HCT116 (cell line): Measurements from ENCODE around the gene SERPING1.

Experiments used
- CEBPB ChIP-seq: IDR thresholded peaks from 2 replicates; pipeline ENCODE4 v1.6.1; 2012; ENCODE audit warnings: low read depth
- EGR1 ChIP-seq: IDR thresholded peaks from 2 replicates; pipeline ENCODE4 v1.6.1; 2012; ENCODE audit warnings: low read depth
- JUND ChIP-seq: IDR thresholded peaks from 2 replicates; pipeline ENCODE4 v1.6.1; 2012
- POLR2A ChIP-seq: IDR thresholded peaks from 2 replicates; pipeline ENCODE4 v1.7.0; 2011; ENCODE audit warnings: borderline replicate concordance; ENCODE audit not compliant: insufficient read depth, insufficient read length; ENCODE audit errors: extremely low read depth
- POLR2AphosphoS5 ChIP-seq: IDR thresholded peaks from 2 replicates; pipeline ENCODE4 v1.6.1; 2011; ENCODE audit warnings: mild to moderate bottlenecking, low read depth, low read length, moderate library complexity
- RAD21 ChIP-seq: IDR thresholded peaks from 2 replicates; pipeline ENCODE4 v1.6.1; 2012; ENCODE audit warnings: low read depth, mild to moderate bottlenecking
- SIN3A ChIP-seq: IDR thresholded peaks from 2 replicates; pipeline ENCODE4 v1.6.1; 2012; ENCODE audit warnings: low read depth
- SRF ChIP-seq: IDR thresholded peaks from 2 replicates; pipeline ENCODE4 v1.6.1; 2012; ENCODE audit warnings: low read depth
- ZFX ChIP-seq: fragments of 450-650 bp; IDR thresholded peaks from 2 replicates; pipeline ENCODE4 v1.6.1; 2017
- ZNF274 ChIP-seq: fragments of 200-500 bp; sonication (Bioruptor generic); IDR thresholded peaks from 2 replicates; pipeline ENCODE4 v1.6.1; 2014; ENCODE audit warnings: mild to moderate bottlenecking, low read depth, low read length, inconsistent platforms
- TF ChIP-seq, protein P1 (sequence below), 3 experiments: fragments of 200-600 bp in 1 of 3; sonication (generic) in 1 of 3; IDR thresholded peaks in 2 of 3; conservative IDR thresholded peaks in 1 of 3; 2 replicates each; pipeline ENCODE4 v1.5.1; 2012 to 2017; ENCODE audit warnings: low read depth in 2 of 3, low read length in 2 of 3, antibody characterized with exemption in 1 of 3, borderline replicate concordance in 1 of 3, control low read depth in 1 of 3, mild to moderate bottlenecking in 1 of 3, mixed read lengths in 1 of 3, mixed run types in 1 of 3, moderate library complexity in 1 of 3; ENCODE audit not compliant: insufficient read depth in 1 of 3
- TF ChIP-seq, protein P2 (sequence below): IDR thresholded peaks from 2 replicates; pipeline ENCODE4 v1.6.1; 2012
- TF ChIP-seq, protein P3 (sequence below): IDR thresholded peaks from 2 replicates; pipeline ENCODE4 v1.6.1; 2012; ENCODE audit warnings: low read depth

DNA sequence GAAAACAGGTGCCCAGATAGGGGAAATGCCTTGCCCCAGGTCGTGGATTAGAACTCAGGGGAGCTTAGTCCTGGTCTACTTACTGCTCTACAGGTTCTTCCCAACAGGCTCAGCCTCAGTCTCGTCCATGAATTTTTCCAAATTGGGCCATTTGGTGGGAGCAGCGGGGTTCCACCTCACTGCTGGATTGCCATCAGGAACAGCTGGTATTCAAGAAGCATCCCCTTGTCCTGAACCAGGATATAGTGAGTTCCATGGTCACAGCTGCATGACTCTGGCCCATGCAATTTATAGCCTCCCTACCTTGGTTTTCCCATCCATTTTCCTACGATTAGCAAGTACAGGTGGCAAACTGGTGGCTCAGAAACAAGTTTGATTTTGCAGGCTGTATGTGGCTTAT, 23.4 kb upstream of the SERPING1 start:
- TF ChIP-seq, protein P1, sequence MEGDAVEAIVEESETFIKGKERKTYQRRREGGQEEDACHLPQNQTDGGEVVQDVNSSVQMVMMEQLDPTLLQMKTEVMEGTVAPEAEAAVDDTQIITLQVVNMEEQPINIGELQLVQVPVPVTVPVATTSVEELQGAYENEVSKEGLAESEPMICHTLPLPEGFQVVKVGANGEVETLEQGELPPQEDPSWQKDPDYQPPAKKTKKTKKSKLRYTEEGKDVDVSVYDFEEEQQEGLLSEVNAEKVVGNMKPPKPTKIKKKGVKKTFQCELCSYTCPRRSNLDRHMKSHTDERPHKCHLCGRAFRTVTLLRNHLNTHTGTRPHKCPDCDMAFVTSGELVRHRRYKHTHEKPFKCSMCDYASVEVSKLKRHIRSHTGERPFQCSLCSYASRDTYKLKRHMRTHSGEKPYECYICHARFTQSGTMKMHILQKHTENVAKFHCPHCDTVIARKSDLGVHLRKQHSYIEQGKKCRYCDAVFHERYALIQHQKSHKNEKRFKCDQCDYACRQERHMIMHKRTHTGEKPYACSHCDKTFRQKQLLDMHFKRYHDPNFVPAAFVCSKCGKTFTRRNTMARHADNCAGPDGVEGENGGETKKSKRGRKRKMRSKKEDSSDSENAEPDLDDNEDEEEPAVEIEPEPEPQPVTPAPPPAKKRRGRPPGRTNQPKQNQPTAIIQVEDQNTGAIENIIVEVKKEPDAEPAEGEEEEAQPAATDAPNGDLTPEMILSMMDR (IDR thresholded peaks at IDR 0.05 in 2 of 3, conservative IDR thresholded peaks at IDR 0.05 in 1 of 3; ENCODE audit: borderline replicate concordance in 1 of 3, insufficient read depth in 1 of 3, low read depth in 2 of 3, low read length in 2 of 3) = no peak
- no peak for TF ChIP-seq EGR1
- no peak for TF ChIP-seq SIN3A
- no peak for TF ChIP-seq JUND
- TF ChIP-seq, protein P2, sequence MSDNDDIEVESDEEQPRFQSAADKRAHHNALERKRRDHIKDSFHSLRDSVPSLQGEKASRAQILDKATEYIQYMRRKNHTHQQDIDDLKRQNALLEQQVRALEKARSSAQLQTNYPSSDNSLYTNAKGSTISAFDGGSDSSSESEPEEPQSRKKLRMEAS = no peak
- no peak for TF ChIP-seq POLR2AphosphoS5
- TF ChIP-seq RAD21 = no peak
- TF ChIP-seq ZNF274 = no peak
- no peak for TF ChIP-seq SRF
- no peak for TF ChIP-seq ZFX
- TF ChIP-seq CEBPB = no peak
- TF ChIP-seq POLR2A = no peak
- TF ChIP-seq, protein P3, sequence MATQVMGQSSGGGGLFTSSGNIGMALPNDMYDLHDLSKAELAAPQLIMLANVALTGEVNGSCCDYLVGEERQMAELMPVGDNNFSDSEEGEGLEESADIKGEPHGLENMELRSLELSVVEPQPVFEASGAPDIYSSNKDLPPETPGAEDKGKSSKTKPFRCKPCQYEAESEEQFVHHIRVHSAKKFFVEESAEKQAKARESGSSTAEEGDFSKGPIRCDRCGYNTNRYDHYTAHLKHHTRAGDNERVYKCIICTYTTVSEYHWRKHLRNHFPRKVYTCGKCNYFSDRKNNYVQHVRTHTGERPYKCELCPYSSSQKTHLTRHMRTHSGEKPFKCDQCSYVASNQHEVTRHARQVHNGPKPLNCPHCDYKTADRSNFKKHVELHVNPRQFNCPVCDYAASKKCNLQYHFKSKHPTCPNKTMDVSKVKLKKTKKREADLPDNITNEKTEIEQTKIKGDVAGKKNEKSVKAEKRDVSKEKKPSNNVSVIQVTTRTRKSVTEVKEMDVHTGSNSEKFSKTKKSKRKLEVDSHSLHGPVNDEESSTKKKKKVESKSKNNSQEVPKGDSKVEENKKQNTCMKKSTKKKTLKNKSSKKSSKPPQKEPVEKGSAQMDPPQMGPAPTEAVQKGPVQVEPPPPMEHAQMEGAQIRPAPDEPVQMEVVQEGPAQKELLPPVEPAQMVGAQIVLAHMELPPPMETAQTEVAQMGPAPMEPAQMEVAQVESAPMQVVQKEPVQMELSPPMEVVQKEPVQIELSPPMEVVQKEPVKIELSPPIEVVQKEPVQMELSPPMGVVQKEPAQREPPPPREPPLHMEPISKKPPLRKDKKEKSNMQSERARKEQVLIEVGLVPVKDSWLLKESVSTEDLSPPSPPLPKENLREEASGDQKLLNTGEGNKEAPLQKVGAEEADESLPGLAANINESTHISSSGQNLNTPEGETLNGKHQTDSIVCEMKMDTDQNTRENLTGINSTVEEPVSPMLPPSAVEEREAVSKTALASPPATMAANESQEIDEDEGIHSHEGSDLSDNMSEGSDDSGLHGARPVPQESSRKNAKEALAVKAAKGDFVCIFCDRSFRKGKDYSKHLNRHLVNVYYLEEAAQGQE = no peak
